ENCODE data around the gene PRKAR2A. TPM values are rescaled to one million over a fixed set of nuclear protein-coding genes. Genes with fewer than 3 reads are reported as not detected.
"Not testable (repeated sequence)": the region's sequence is repeated elsewhere in the genome, so short reads cannot be mapped to it uniquely, and the experiment has no call there.

The PRKAR2A gene
- total RNA-seq, 1 experiment from 2014 or later = 48.0 TPM

GRCh38 chr3:48733752-48734518 lies 113.7 kb downstream of the PRKAR2A start:
- H3K4me3 Mint-ChIP-seq (ENCODE audit: low read depth, unreplicated experiment); H3K36me3 Mint-ChIP-seq (ENCODE audit: insufficient read depth, unreplicated experiment); H3K27ac Mint-ChIP-seq (ENCODE audit: unreplicated experiment); intact Hi-C loops (cut with micrococcal nuclease; ENCODE audit: unreplicated experiment); DNase-seq; H3K9me3 Mint-ChIP-seq (ENCODE audit: low read depth, unreplicated experiment); H3K27me3 Mint-ChIP-seq (ENCODE audit: unreplicated experiment); BruUV-seq (replicated peaks); H3K4me1 Mint-ChIP-seq (ENCODE audit: low read depth, unreplicated experiment): not testable (repeated sequence)
- CTCF ChIA-PET = interaction anchor here (0.6 kb wide), 1 partner anchor 31 kb away, joined by 3 read pairs; no protein-coding TSS in a partner anchor

DNA sequence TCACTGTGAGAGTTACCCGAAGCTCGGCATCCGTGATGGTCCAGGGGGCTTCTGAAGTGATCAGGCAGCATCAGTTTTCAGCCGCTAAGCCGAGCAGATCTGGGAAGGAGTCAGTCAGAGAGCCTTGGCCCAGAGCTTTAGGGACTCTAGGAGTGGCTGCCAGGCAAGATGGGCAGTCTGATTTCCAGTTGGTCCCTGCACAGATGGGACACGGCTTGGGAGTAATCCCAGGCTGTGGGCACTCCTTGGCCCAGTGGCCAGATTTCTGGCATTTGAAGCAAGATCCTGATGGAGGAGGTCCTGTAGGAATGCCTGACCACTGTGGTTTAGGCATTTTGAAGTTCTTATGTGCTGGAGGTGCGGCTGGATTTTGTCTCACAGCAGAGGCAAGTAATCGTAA lies 120.2 kb downstream of the PRKAR2A start:
- CTCF ChIA-PET = no interaction called here
- Mint-ChIP-seq H3K9me3 (ENCODE audit: low read depth, unreplicated experiment) (peaks cover 2% of the 10 kb centered on the region), H3K36me3 (ENCODE audit: insufficient read depth, unreplicated experiment) (no peaks in the 10 kb centered on the region), H3K27me3 (ENCODE audit: unreplicated experiment) (peaks cover 12% of the 10 kb centered on the region), H3K4me1 (ENCODE audit: low read depth, unreplicated experiment) (no peaks in the 10 kb centered on the region), H3K27ac (ENCODE audit: unreplicated experiment) (no peak overlapping the region), H3K4me3 (ENCODE audit: low read depth, unreplicated experiment) (no peak overlapping the region)
- intact Hi-C loops (cut with micrococcal nuclease; ENCODE audit: unreplicated experiment) = no loop called here
- no TSS peak for BruUV-seq (replicated peaks)
- TF ChIP-seq, protein P1, sequence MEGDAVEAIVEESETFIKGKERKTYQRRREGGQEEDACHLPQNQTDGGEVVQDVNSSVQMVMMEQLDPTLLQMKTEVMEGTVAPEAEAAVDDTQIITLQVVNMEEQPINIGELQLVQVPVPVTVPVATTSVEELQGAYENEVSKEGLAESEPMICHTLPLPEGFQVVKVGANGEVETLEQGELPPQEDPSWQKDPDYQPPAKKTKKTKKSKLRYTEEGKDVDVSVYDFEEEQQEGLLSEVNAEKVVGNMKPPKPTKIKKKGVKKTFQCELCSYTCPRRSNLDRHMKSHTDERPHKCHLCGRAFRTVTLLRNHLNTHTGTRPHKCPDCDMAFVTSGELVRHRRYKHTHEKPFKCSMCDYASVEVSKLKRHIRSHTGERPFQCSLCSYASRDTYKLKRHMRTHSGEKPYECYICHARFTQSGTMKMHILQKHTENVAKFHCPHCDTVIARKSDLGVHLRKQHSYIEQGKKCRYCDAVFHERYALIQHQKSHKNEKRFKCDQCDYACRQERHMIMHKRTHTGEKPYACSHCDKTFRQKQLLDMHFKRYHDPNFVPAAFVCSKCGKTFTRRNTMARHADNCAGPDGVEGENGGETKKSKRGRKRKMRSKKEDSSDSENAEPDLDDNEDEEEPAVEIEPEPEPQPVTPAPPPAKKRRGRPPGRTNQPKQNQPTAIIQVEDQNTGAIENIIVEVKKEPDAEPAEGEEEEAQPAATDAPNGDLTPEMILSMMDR (IDR thresholded peaks at IDR 0.05; ENCODE audit: unreplicated experiment) = no peak
- no peak for DNase-seq

GRCh38 chr3:48725185-48725855 lies 122.4 kb downstream of the PRKAR2A start:
- CTCF ChIA-PET; H3K36me3 Mint-ChIP-seq (ENCODE audit: insufficient read depth, unreplicated experiment); H3K27ac Mint-ChIP-seq (ENCODE audit: unreplicated experiment); H3K9me3 Mint-ChIP-seq (ENCODE audit: low read depth, unreplicated experiment); H3K4me1 Mint-ChIP-seq (ENCODE audit: low read depth, unreplicated experiment); BruUV-seq (replicated peaks); H3K4me3 Mint-ChIP-seq (ENCODE audit: low read depth, unreplicated experiment); intact Hi-C loops (cut with micrococcal nuclease; ENCODE audit: unreplicated experiment); DNase-seq: not testable (repeated sequence)
- peaks cover 12% of the 10 kb centered on the region for H3K27me3 Mint-ChIP-seq (ENCODE audit: unreplicated experiment)

DNA sequence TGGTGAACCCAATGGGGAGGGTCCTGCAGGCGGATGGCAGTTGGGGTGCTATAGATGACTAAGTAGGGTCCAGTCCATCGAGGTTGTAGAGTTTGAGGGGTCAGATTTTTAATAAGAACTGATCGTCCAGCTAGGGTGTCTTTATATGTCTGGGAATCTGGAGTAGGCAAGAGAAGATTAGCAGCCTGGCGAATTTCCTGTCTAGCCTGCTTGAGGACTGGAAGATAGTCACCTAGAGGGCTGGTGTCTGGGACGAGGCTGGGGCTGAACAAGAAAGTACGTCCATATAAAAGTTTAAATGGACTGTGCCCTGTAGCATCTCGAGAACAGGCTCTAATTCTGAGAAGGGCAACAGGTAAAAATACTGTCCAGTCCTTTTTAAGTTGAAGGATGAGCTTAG lies 123.9 kb downstream of the PRKAR2A start:
- intact Hi-C loops (cut with micrococcal nuclease; ENCODE audit: unreplicated experiment) = no loop called here
- H3K4me3 Mint-ChIP-seq (ENCODE audit: low read depth, unreplicated experiment) = no peak overlapping the region
- CTCF ChIA-PET = interaction anchor here (0.6 kb wide), 1 partner anchor 32 kb away, joined by 4 read pairs; no protein-coding TSS in a partner anchor

GRCh38 chr3:48723293-48723692 lies 124.4 kb downstream of the PRKAR2A start:
- H3K36me3 Mint-ChIP-seq (ENCODE audit: insufficient read depth, unreplicated experiment); BruUV-seq (replicated peaks); H3K27ac Mint-ChIP-seq (ENCODE audit: unreplicated experiment); H3K4me3 Mint-ChIP-seq (ENCODE audit: low read depth, unreplicated experiment); H3K4me1 Mint-ChIP-seq (ENCODE audit: low read depth, unreplicated experiment); intact Hi-C loops (cut with micrococcal nuclease; ENCODE audit: unreplicated experiment); H3K9me3 Mint-ChIP-seq (ENCODE audit: low read depth, unreplicated experiment); CTCF ChIA-PET; DNase-seq: not testable (repeated sequence)
- peaks cover 12% of the 10 kb centered on the region for H3K27me3 Mint-ChIP-seq (ENCODE audit: unreplicated experiment)

More for the DNA sequence above, 123.9 kb downstream of the PRKAR2A start:
- peaks cover 12% of the 10 kb centered on the region for H3K27me3 Mint-ChIP-seq (ENCODE audit: unreplicated experiment)
- TF ChIP-seq, protein P1 (IDR thresholded peaks at IDR 0.05; ENCODE audit: unreplicated experiment) = no peak
- no peak overlapping the region for H3K27ac Mint-ChIP-seq (ENCODE audit: unreplicated experiment)
- DNase-seq = no peak
- H3K9me3 Mint-ChIP-seq (ENCODE audit: low read depth, unreplicated experiment) = peaks cover 2% of the 10 kb centered on the region
- H3K4me1 Mint-ChIP-seq (ENCODE audit: low read depth, unreplicated experiment) = peaks cover 6% of the 10 kb centered on the region
- H3K36me3 Mint-ChIP-seq (ENCODE audit: insufficient read depth, unreplicated experiment) = no peaks in the 10 kb centered on the region
- BruUV-seq (replicated peaks) = no TSS peak

All from Calu3 (cell line).